Stimulated activated naive CD8-positive, alpha-beta T cell treated with anti-CD3 and anti-CD28 coated beads, Interleukin-15, amount 100 ng/mL, for 72 hours (primary cell): Measurements from ENCODE around the gene COTL1.
A peak's percentile ranks its signal among the peaks of the same experiment; 100 is the strongest.

Source experiments
- ATAC-seq: fragments of 150-1000 bp; cut with Tn5 transposase; 2 replicates; pipeline ENCODE4 v1.10.0; 2021; ENCODE audit warnings: mild to moderate bottlenecking, moderate library complexity
- DNase-seq, 2 donors: peaks; one replicate each; pipeline ENCODE4 v3.0.0; 2021 to 2022
- H3K27ac Mint-ChIP-seq, 2 donors: one replicate each; pipeline ENCODE4 v1.8.0; 2022; ENCODE audit warnings: mild to moderate bottlenecking in 2 of 2, mixed read lengths in 2 of 2, moderate library complexity in 2 of 2
- H3K27me3 Mint-ChIP-seq: one replicate; pipeline ENCODE4 v1.8.0; 2022; ENCODE audit warnings: mixed read lengths
- H3K4me1 Mint-ChIP-seq: one replicate; pipeline ENCODE4 v1.8.0; 2022; ENCODE audit warnings: mild to moderate bottlenecking, mixed read lengths
- H3K4me3 Mint-ChIP-seq, 2 donors: one replicate each; pipeline ENCODE4 v1.8.0; 2022; ENCODE audit warnings: mild to moderate bottlenecking in 2 of 2, mixed read lengths in 2 of 2, moderate library complexity in 1 of 2
- H3K9me3 Mint-ChIP-seq, 2 donors: one replicate each; pipeline ENCODE4 v1.8.0; 2022; ENCODE audit warnings: mixed read lengths in 2 of 2

The COTL1 gene

GRCh38 chr16:84582958-84583516, 34.8 kb downstream of the COTL1 start:
- ATAC-seq (no peak), DNase-seq (no peak)
- no peak overlapping the region for H3K4me3 Mint-ChIP-seq
- no peaks in the 10 kb centered on the region for H3K27me3 Mint-ChIP-seq
- H3K9me3 Mint-ChIP-seq = no peaks in the 10 kb centered on the region
- H3K27ac Mint-ChIP-seq = no peak overlapping the region
- H3K4me1 Mint-ChIP-seq = peaks cover 61% of the 10 kb centered on the region

GRCh38 chr16:84581158-84581557, 36.7 kb downstream of the COTL1 start:
- H3K4me1 Mint-ChIP-seq = peaks cover 64% of the 10 kb centered on the region
- H3K4me3 Mint-ChIP-seq = no peak overlapping the region
- H3K9me3 Mint-ChIP-seq = no peaks in the 10 kb centered on the region
- ATAC-seq (no peak), DNase-seq (no peak)
- no peaks in the 10 kb centered on the region for H3K27me3 Mint-ChIP-seq
- H3K27ac Mint-ChIP-seq = peak overlapping the region; percentile 57 to 88

GRCh38 chr16:84579936-84580335, 37.9 kb downstream of the COTL1 start:
- Mint-ChIP-seq H3K4me1 (peaks cover 60% of the 10 kb centered on the region), H3K4me3 (no peak overlapping the region), H3K27me3 (no peaks in the 10 kb centered on the region), H3K27ac (peak overlapping the region in 1 of 2 donors; percentile 45), H3K9me3 (no peaks in the 10 kb centered on the region)
- ATAC-seq = no peak
- no peak for DNase-seq

GRCh38 chr16:84578538-84579126, 39.2 kb downstream of the COTL1 start:
- Mint-ChIP-seq H3K27me3 (no peaks in the 10 kb centered on the region), H3K27ac (peak overlapping the region in 1 of 2 donors; percentile 9), H3K9me3 (no peaks in the 10 kb centered on the region), H3K4me3 (no peak overlapping the region), H3K4me1 (peaks cover 65% of the 10 kb centered on the region)
- no peak for ATAC-seq
- DNase-seq = no peak

- Mint-ChIP-seq H3K27ac (peak overlapping the region in 1 of 2 donors; percentile 63), H3K4me1 (peaks cover 77% of the 10 kb centered on the region), H3K9me3 (no peaks in the 10 kb centered on the region), H3K4me3 (no peak overlapping the region), H3K27me3 (no peaks in the 10 kb centered on the region)
- ATAC-seq (no peak), DNase-seq (no peak)
Observed at GRCh38 chr16:84577034-84577803, 40.7 kb downstream of the COTL1 start.

- H3K4me1 Mint-ChIP-seq = peaks cover 89% of the 10 kb centered on the region
- ATAC-seq = no peak
- H3K27ac Mint-ChIP-seq = peak overlapping the region; percentile 80 to 90
- DNase-seq = no peak
- peaks cover 1 to 12% of the 10 kb centered on the region in 2 donors for H3K9me3 Mint-ChIP-seq
- H3K27me3 Mint-ChIP-seq = no peaks in the 10 kb centered on the region
- no peak overlapping the region for H3K4me3 Mint-ChIP-seq
Observed at GRCh38 chr16:84575914-84576313, 42.0 kb downstream of the COTL1 start.

- H3K4me1 Mint-ChIP-seq = peaks cover 81% of the 10 kb centered on the region
Observed at GRCh38 chr16:84574191-84574590, 43.7 kb downstream of the COTL1 start.

GRCh38 chr16:84572096-84572495, 45.8 kb downstream of the COTL1 start:
- Mint-ChIP-seq H3K9me3 (peaks cover 11 to 25% of the 10 kb centered on the region in 2 donors), H3K4me3 (no peak overlapping the region), H3K4me1 (peaks cover 73% of the 10 kb centered on the region), H3K27me3 (no peaks in the 10 kb centered on the region), H3K27ac (peak overlapping the region in 1 of 2 donors; percentile 67)
- DNase-seq (no peak), ATAC-seq (no peak)

More at GRCh38 chr16:84574191-84574590, 43.7 kb downstream of the COTL1 start:
- DNase-seq (no peak), ATAC-seq (no peak)
- Mint-ChIP-seq H3K4me3 (no peak overlapping the region), H3K9me3 (peaks cover 11 to 25% of the 10 kb centered on the region in 2 donors), H3K27ac (peak overlapping the region in 1 of 2 donors; percentile 9), H3K27me3 (no peaks in the 10 kb centered on the region)

GRCh38 chr16:84571506-84571905, 46.4 kb downstream of the COTL1 start:
- peaks cover 67% of the 10 kb centered on the region for H3K4me1 Mint-ChIP-seq
- no peak overlapping the region for H3K4me3 Mint-ChIP-seq
- H3K27me3 Mint-ChIP-seq = no peaks in the 10 kb centered on the region
- peak overlapping the region in 1 of 2 donors; percentile 83 for H3K27ac Mint-ChIP-seq
- H3K9me3 Mint-ChIP-seq = peaks cover 11 to 25% of the 10 kb centered on the region in 2 donors
- ATAC-seq (no peak), DNase-seq (no peak)

- Mint-ChIP-seq H3K27me3 (no peaks in the 10 kb centered on the region), H3K4me3 (no peak overlapping the region), H3K27ac (peak overlapping the region in 1 of 2 donors; percentile 83), H3K9me3 (peaks cover 11 to 25% of the 10 kb centered on the region in 2 donors), H3K4me1 (peaks cover 61% of the 10 kb centered on the region)
- no peak for DNase-seq
- no peak for ATAC-seq
Observed at GRCh38 chr16:84570739-84571403, 47.0 kb downstream of the COTL1 start.

- Mint-ChIP-seq H3K4me3 (no peak overlapping the region), H3K4me1 (peaks cover 53% of the 10 kb centered on the region), H3K27me3 (no peaks in the 10 kb centered on the region), H3K9me3 (peaks cover 11 to 25% of the 10 kb centered on the region in 2 donors), H3K27ac (peak overlapping the region in 1 of 2 donors; percentile 22)
- DNase-seq (no peak), ATAC-seq (no peak)
Observed at GRCh38 chr16:84569382-84569987, 48.4 kb downstream of the COTL1 start.

GRCh38 chr16:84568066-84568465, 49.8 kb downstream of the COTL1 start:
- Mint-ChIP-seq H3K4me3 (no peak overlapping the region), H3K9me3 (peaks cover 11 to 25% of the 10 kb centered on the region in 2 donors), H3K27me3 (no peaks in the 10 kb centered on the region), H3K27ac (peak overlapping the region; percentile 1 to 87), H3K4me1 (peaks cover 47% of the 10 kb centered on the region)
- DNase-seq (no peak), ATAC-seq (no peak)

- Mint-ChIP-seq H3K4me1 (peaks cover 42% of the 10 kb centered on the region), H3K27me3 (no peaks in the 10 kb centered on the region), H3K9me3 (peaks cover 11 to 25% of the 10 kb centered on the region in 2 donors), H3K27ac (peak overlapping the region in 1 of 2 donors; percentile 60), H3K4me3 (no peak overlapping the region)
- DNase-seq (no peak), ATAC-seq (no peak)
Observed at GRCh38 chr16:84567286-84567962, 50.5 kb downstream of the COTL1 start.

- Mint-ChIP-seq H3K4me3 (no peak overlapping the region), H3K27ac (peak overlapping the region; percentile 42 to 85), H3K9me3 (peaks cover 11 to 21% of the 10 kb centered on the region in 2 donors), H3K4me1 (peaks cover 34% of the 10 kb centered on the region), H3K27me3 (no peaks in the 10 kb centered on the region)
- DNase-seq (no peak), ATAC-seq (no peak)
Observed at GRCh38 chr16:84566545-84567257, 51.2 kb downstream of the COTL1 start.
